GM19397 (cell line): Measurements from ENCODE around the gene SEMA4D.

Source experiments
- ATAC-seq: cut with Tn5 transposase; IDR thresholded peaks from one replicate; pipeline ENCODE4 v1.9.1; 2021; ENCODE audit warnings: mild to moderate bottlenecking, moderate library complexity; ENCODE audit not compliant: unreplicated experiment

The SEMA4D gene

GRCh38 chr9:89497978-89498851 lies at the start of gene SEMA4D:
TSS of gene SEMA4D (minus strand) at chr9:89498113. CDS start at chr9:89405456, 92,657 bp downstream.
- peak; percentile 49 for ATAC-seq

GRCh38 chr9:89547000-89547399 lies 49.1 kb upstream of the SEMA4D start:
- no peak for ATAC-seq

- no peak for ATAC-seq
These were observed 46.4 kb upstream of the SEMA4D start for GRCh38 chr9:89544279-89544661.

GRCh38 chr9:89543621-89544278 lies 45.8 kb upstream of the SEMA4D start:
- ATAC-seq = no peak

GRCh38 chr9:89543111-89543510 lies 45.2 kb upstream of the SEMA4D start:
- no peak for ATAC-seq

- ATAC-seq = no peak
These were observed 44.6 kb upstream of the SEMA4D start for GRCh38 chr9:89542401-89543021.

- ATAC-seq = no peak
These were observed 43.9 kb upstream of the SEMA4D start for GRCh38 chr9:89541798-89542197.

- ATAC-seq = no peak
These were observed 41.5 kb upstream of the SEMA4D start for GRCh38 chr9:89539374-89539773.

- no peak for ATAC-seq
These were observed 41.0 kb upstream of the SEMA4D start for GRCh38 chr9:89538871-89539270.

GRCh38 chr9:89537166-89537565 lies 39.3 kb upstream of the SEMA4D start:
- no peak for ATAC-seq

- no peak for ATAC-seq
These were observed 38.7 kb upstream of the SEMA4D start for GRCh38 chr9:89536600-89536999.

- ATAC-seq = no peak
These were observed 38.2 kb upstream of the SEMA4D start for GRCh38 chr9:89536145-89536574.

GRCh38 chr9:89535461-89535860 lies 37.5 kb upstream of the SEMA4D start:
- no peak for ATAC-seq

GRCh38 chr9:89534515-89535287 lies 36.8 kb upstream of the SEMA4D start:
- no peak for ATAC-seq

- ATAC-seq = no peak
These were observed 35.6 kb upstream of the SEMA4D start for GRCh38 chr9:89533411-89534095.

GRCh38 chr9:89532944-89533343 lies 35.0 kb upstream of the SEMA4D start:
- ATAC-seq = no peak

GRCh38 chr9:89532478-89532877 lies 34.6 kb upstream of the SEMA4D start:
- ATAC-seq = no peak

GRCh38 chr9:89531766-89532165 lies 33.9 kb upstream of the SEMA4D start:
- ATAC-seq = no peak

GRCh38 chr9:89530726-89531125 lies 32.8 kb upstream of the SEMA4D start:
- ATAC-seq = no peak

- ATAC-seq = no peak
These were observed 31.5 kb upstream of the SEMA4D start for GRCh38 chr9:89529243-89530035.
